T-helper 22 cell (primary cell): ENCODE results near the gene MEIS2.

Source experiments
- DNase-seq: peaks from one replicate; pipeline ENCODE4 v3.0.0-alpha.2; 2020; ENCODE audit warnings: low read depth

The MEIS2 gene

DNA sequence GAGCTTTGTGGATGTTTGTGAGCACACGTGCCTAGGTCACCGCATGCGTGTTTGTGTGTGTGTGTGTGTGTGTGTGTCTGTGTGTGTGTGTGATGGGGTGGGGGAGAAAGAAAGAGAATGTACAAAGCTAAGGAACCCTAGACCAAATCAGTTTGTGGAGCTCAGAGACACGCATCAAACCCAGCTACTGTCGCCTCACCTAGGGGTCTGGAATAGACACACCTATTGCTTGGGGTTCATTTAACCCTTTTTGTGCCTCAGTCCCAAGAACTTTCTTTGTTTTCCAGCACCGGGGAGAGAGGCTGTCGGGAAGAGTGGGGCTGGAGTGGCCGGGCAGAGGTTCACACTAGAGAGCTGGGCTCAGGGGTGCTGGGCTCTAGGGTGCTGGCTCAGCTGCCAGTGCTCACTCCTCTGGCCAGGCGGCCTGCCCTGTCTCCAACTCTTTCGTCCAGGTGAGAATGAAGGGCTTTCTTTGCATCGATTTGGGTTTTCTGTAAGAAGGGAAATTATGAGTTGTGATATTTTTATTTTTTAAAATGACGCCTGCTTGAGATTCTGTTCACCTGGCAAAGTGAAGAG lies 221.6 kb downstream of the MEIS2 start:
- no peak for DNase-seq

DNA sequence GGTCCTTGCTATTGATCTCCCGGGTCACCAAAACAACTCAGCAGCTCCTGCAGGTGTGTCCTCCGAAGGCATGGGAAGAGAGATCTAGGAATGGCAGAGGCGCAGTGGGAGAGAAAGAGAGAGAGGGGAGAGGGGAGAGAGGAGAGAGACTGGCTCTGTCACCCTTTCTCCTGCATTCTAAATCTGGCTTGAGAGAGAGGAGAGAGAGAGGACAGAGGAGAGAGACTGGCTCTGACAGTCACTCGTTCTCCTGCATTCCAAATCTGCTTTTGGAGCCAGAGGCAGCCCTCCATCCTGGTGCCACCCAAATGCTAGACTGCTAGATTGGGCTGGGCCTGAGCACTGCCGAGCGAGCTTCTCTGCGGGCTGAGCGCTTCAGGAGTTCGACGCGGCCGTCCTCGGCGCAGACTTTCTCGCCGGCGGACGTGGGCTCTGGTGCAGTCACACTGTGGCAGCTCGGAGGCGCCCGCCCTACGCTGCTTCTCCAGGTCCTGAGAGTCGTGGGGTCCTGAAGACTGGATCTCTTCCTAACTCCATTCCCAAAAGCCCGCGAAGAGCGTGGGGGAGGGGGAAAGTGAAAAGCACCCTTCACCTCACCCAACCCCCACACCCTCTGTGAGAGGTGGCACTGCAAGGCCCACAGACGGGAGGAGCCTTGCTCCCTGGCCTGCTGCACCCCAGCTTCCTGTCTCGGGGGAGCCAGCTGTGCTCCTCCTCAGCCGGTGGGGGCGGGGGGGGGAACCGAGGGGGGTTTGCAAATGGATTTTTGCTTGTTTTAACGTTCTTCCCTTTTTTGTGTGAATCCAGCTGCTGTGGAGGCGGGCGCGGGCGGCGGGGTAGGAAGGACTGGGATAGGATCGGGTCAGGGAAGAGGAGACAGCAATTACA lies 222.3 kb downstream of the MEIS2 start:
- no peak for DNase-seq

DNA sequence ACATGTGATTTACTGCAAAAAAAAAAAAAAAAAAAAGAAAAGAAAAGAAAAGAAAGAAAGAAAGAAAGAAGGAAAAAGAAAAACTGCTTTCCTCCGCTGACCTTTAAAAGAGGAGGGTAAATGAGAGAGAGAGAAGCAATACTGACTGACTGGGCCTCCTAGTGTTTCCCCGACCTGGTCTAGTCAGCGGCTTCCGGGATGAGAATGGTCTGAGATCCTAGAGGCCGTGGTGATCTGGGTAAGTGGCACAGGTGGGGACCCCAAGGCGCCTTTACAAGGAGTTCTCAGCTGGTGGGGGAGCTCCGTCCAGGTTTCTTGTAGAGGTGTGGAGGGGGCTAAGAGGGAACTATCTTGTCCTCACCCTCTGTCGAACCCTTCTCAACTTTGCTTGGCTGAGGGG lies 223.1 kb downstream of the MEIS2 start:
- DNase-seq: no peak

DNA sequence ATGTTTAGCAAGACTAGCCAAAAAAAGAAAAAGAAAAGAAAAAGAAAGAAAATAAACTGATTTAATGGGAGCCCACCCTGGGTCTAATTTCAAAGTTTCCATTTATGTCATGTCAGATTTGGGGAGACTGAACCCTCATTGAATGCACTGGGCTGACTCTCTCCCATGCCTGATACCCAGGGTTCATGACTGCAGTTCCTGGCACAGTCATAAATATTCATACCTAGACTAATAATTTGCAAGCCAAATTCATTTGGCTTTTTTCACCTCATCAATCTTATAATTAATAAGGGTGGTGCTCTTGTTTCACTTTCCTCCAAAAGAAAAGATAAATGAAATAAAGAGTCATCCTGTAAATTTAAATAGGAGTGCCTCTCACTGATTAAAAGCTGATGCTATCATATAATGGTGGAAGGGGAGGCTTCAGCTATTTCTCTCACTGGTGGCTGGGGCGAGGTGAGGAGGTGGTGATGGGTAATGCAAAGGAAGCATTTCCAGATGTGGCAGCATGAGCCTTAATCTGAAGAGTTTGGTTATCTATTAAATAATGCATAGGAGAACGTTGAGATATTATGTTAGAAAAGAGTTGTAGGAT lies 224.5 kb downstream of the MEIS2 start:
- DNase-seq: no peak

DNA sequence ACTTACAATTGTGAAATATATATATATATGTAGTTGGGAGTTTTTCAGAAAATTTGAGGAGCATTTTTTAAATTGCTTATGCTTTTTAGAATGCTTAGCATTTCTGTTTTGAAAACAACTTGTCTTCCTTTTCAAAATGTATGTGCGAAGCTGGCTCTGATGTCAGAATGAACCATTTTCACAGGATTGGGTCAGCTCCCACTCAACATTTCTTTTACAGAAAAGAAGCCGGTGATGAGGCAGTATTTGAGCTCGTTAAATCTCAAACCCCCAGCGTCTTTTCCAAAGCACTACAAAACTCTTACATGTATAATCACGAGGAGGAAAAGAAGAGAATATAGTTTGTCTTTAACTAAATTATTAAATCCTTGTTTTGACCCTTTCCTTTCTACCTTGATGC lies 225.4 kb downstream of the MEIS2 start:
- DNase-seq: no peak

DNA sequence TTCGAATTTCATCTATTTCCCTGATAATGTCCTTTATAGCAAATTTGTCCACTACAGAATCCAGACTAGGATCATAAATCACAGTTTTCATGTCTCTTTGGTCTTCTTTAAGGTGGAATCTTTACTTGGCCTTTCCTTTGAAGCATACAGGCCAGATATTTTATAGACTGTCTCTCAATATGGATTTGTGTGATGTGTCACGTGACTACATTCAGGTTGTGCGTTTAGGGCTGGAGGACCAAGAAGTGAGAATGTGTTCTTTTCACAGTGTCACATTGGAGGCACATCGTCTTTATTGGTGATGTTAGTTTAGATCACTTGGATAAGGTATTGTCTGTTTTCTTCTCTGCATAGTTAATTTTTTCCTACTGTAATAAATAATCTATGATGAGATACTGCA lies 232.9 kb downstream of the MEIS2 start:
- no peak for DNase-seq

DNA sequence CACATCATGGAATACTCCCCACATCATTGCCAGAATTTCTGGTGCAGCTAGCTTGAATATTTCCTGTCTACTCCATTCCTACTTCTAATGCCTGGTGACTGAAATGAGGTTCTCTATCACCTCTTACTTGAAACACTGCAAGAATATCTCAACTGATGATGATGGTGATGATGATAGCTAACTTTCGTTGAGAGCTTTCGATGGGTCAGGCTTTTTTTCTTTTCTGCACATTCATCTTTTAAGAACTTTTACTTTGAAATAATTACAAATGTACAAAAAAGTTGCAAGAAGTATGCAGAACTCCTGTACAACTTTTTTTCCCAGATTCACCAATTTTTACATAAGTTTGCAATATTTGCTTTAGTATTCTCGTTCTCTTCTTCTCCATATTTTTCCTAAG lies 233.5 kb downstream of the MEIS2 start:
- DNase-seq: no peak

DNA sequence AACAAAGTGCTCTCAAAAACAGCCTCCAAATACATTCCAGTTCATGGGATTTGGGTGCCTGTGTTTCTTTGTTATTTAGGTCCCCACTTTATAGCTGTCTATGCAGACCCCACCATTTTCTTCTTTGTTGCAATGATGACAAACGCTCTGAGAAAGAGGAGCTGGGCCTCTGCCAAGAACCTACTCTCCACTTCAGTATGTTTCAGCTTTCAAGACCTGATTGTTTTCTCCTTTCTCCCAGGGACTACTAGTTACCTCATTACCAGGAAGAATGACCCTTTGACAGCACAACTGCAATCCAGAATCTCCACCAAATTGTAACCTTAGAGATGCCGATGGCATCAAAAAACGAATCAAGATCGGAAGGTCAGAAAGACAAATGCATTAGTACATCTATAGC lies 236.8 kb downstream of the MEIS2 start:
- no peak for DNase-seq

DNA sequence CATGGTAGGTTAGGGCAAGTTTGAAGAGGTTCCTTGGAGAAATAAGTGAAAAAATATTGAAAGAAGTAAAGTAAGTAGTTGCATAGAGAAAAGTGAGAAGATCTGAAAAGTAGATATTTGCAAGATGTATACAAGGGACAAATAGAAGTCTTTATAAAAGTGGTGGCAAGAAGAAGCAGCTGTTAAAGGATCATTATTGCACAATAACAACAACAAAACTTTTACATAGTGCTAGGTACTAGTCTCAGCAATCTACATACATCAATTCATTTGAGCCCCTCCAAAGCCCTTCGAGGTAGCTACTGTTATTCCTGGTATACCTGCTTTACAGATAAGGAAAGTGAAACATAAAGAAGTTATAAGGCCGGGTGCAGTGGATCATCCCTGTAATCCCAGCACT lies 239.6 kb downstream of the MEIS2 start:
- DNase-seq: no peak

DNA sequence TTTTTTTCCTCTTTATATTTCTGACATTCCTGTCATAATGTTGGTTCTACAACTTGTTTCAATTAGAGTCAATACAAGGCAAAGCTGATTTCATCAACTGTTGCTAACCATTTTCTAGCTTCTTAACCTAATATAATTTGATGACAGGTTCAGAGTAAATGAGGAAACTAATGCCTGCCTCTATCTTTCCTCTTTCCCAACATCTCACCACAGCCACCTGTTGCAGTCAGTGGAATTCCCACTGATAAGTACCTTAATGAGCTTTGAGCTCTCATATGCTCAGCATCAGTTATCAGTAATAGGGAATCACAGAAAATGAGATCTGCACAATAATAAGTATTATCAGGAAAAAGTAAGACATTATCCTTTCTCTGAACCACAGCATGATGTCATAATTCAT lies 241.9 kb downstream of the MEIS2 start:
- DNase-seq: no peak

DNA sequence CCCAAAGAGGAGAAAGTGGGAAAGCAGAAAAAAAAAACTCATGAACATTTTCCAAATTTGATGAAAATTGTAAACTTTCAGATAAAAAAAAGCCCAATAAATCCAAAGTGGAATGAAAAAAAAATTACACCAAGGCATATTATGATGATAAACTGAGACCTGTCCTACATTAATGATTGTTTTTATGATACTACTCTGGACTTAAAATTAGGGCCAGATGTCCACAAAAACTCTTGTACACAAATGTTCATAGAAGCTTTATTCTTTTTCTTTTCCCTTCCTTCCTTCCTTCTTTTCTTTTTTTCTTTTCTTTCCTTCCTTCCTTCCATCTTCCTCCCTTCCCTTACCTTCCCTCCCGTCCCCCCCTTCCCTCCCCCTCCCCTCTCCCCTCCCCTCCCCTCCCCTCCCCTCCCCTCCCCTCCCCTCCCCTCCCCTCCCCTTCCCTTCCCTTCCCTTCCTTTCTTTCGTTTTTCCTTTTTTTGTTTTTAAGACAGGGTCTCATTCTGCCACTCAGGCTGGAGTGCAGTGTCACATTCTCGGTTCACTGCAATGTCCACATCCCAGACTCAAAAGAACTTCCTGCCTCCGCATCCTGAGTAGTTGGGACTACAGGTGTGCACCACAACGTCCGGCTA lies 243.9 kb downstream of the MEIS2 start:
- no peak for DNase-seq

DNA sequence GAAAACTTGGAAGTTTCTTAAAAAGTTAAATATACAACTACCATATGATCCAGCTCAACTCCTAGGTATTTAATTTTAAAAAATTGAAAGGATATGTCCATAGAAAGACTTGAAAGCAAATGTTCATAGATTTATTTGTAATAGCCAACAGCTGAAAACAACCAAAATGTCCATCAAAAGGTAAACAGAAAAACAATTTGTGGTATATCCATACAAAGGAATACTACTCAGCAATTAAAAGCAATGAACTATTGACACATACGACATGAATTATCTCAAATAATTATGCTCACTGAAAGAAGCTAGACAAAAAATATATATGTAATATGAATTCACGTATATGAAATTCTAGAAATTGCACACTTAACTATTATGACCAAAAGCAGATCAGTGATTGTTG lies 249.5 kb downstream of the MEIS2 start:
- DNase-seq: no peak

DNA sequence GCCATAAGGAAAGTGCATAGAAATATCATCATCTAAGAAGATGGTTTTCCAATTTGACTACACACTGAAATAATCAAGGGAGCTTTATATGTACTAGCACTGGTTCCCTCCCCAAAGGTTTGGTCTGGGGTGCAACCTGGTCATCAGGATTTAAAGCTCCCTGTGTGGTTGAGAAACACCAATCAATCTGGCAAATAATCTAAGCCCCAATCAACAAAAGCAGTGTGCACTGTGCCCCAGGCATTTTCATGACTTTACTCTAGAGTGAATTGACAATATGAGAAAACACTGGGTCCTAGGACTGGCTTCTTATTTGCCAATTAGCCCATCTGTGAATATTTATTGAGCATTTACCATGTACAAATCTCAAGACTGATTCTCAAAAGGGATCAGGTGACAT lies 255.1 kb downstream of the MEIS2 start:
- no peak for DNase-seq

DNA sequence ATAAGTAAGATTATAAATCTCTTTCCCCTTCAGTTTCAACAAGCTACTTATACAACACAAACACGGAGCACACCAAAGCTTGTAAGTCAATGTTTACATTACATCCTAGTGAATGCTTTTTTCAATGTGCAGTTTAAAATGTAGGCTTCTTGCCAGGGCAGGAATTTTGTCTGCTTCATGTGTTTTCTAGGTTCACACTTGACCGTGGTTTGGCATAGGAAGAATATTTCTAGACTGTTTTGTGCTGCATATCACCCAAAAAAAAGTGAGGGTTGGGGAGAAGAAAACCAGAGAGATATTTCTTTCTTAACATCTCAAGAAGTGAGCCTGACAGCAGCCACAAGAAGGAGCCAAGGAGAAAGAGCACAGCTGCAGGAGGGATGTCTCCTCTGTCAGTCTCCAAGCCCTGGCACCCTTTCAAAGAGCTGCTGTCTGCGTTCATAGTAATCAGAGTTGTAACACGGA lies 255.8 kb downstream of the MEIS2 start:
- no peak for DNase-seq

DNA sequence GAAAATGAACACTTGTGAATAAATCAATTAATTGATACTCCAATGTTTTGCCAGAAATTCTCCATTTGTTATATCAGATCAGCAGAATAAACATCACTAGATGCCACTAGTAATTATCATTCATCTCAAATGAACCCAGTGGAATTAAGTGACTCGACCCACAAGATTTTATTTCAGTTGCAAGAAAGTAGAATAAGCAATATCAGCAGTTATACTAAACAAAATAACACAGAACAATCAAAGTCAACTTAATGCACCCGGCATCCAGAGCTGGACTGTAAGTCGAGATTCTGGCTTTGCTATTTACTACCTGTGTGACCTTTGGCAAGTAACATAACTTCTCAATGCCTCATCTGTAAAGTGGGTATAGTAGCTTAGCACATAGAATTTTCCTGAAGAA lies 256.5 kb downstream of the MEIS2 start:
- DNase-seq: no peak

DNA sequence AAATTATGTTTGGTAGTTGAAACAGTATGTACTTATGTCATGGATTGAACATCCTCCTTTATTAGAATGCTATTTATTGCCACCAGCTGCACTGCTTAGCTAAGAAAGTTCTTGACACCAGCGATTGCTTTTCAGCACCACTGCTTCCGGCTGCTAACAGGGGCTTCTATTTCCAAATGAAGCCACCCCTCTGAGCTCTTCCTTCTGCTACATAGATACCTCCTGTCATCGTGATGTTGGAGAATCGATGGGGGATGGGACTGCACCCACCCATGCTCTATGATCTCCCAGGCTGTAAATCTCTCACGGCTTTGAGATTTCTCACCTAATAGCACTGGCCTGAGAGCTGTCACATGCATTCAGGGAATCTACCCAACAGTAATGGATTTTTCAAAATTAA lies 259.2 kb downstream of the MEIS2 start:
- DNase-seq: no peak
